ENCODE results near the gene SCD5.

- TF ChIP-seq CTCF (conservative IDR thresholded peaks at IDR 0.05; ENCODE audit: low read depth, low read length) (no peak), CEBPB (IDR thresholded peaks at IDR 0.05; ENCODE audit: low read depth, low read length) (no peak), RCOR1 (IDR thresholded peaks at IDR 0.05; ENCODE audit: insufficient replicate concordance, low read length) (no peak), POLR2A (IDR thresholded peaks at IDR 0.05; ENCODE audit: low read depth, low read length) (no peak), SMC3 (IDR thresholded peaks at IDR 0.05; ENCODE audit: low read depth, low read length) (no peak), RAD21 (IDR thresholded peaks at IDR 0.05; ENCODE audit: low read length) (no peak), MXI1 (IDR thresholded peaks at IDR 0.05; ENCODE audit: borderline replicate concordance, low read depth, low read length) (no peak), RFX5 (IDR thresholded peaks at IDR 0.05; ENCODE audit: low read depth, low read length) (no peak), MAZ (IDR thresholded peaks at IDR 0.05; ENCODE audit: borderline replicate concordance, low read depth, low read length) (no peak)
Observed at GRCh38 chr4:82789025-82789776, 9.4 kb downstream of the SCD5 start.

All from IMR-90 (cell line).